Activated CD4-positive, alpha-beta T cell treated with anti-CD3 and anti-CD28 coated beads, Interleukin-2, amount 50 U/mL, for 48 hours (primary cell): ENCODE results near the gene ST8SIA2.
"Not testable (repeated sequence)": the region's sequence is repeated elsewhere in the genome, so short reads cannot be mapped to it uniquely, and the experiment has no call there.

Source experiments
- DNase-seq, 2 experiments: peaks; one replicate each; pipeline ENCODE4 v3.0.0-alpha.2; 2020

Gene ST8SIA2

DNA sequence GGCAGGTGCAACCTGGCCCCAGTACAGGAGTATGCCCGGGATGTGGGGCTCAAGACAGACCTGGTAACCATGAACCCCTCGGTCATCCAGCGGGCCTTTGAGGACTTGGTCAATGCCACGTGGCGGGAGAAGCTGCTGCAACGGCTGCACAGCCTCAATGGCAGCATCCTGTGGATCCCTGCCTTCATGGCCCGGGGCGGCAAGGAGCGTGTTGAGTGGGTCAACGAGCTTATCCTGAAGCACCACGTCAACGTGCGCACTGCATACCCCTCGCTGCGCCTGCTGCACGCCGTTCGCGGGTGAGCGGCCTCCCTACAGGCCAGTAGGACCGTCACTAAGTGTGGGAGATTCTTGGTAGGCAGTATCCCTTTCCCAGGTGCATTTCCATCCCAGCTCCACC lies 51.0 kb downstream of the ST8SIA2 start:
- DNase-seq, result no peak

DNA sequence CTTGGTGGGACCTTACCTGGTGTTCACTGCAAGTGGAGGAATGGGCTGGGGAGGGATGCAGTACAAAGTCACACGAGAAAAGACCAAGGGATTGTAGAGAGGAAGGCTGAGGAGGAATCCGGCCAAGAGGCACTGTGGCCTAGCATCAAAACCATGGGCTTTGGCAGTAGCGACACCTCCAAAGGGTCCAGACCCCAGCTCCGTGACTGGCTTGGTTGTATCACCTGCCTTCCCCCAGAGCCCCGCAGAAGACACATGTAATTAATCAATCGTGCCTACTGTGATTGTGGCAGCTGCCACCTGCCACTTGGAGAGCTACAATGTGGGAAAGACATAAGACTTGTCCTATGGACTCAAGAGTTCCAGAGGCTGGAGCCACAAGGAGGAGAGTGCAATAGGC lies 54.7 kb downstream of the ST8SIA2 start:
- DNase-seq, result no peak

GRCh38 chr15:92449476-92449875 lies 55.8 kb downstream of the ST8SIA2 start:
- DNase-seq, result no peak

DNA sequence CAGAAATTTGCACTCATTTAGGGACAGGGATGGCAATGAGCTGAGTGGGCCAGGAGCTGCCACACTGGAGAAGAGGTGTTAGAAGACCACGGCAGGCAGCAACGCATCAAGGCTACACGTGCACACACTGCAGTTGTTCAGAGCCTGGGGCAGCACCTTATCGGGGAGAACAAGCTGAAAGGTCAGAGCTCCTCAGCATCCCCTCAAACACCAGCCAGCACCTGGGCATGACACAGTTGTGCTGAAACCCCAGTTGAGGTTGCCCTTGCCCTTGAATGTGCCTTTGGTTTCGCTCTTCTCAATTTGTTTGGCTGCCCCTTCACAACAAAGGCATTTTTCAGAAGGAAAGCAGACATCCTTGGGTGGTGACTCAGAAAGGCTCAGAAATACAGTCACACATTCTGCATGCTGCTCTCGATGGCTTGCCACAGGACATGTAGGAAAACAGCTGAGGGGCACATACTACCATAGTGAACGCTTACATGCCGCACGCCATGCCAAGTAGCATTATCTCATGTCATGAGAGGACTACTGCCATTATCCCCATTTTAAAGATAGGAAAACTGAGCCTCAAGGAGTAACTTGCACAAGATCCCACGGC lies 57.6 kb downstream of the ST8SIA2 start:
- DNase-seq, result no peak

DNA sequence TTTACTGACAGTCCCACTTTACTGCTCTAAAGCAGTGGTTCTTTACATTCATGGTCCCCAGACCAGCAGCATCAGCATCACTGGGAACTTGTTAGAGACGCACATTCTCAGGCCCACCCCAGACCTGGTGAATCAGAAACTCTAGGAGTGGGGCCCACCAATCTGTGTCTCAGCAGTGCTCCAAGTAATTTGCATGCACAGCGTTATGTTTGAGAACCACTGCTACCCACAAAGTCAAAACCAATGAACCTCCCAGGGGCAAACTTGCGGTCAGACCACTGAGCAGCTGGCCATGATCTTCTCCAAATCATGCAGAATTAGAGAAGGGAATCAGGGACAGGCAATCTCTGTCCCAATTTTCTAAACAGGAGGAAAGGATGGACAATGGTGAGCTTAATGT lies 58.5 kb downstream of the ST8SIA2 start:
- no peak for DNase-seq

DNA sequence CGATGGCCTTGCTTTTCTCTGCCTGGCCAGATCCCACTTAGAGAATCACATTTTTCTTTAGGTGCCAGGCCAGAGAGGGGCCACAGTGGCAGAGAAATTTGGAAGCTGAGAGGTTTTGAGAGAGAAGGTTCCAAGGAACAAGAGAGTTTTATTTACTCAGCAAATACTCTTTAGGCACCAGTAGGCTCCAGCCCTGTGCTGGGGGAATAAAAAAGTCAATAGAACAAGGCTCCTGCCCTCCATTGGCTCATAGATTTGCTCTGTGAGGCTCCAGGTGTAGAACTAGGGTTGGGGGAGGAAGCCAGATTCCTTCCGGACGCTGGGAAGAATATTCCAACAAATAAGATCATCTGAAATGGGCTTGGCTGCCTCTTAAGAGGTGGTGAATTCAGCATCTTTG lies 59.9 kb downstream of the ST8SIA2 start:
- no peak for DNase-seq

GRCh38 chr15:92454555-92455105 lies 60.9 kb downstream of the ST8SIA2 start:
- no peak for DNase-seq

DNA sequence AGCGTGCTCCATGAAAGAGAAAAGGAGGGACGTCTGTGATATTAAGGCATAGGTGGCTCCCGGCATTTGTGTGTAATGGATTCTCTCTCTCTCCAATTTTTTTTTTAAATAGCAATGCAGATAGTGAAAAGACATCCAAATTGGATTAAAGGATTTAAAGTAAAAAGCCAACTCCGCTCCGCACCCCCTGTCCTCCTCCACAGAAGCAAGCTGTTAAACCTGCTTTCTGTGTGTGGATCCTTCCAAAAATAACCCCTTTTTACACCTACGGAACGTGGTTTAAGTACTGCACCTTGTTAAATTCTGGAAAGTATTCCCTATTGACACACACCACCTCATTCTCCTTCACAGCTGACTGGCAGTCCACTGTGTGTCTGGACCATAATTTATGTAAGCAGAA lies 61.6 kb downstream of the ST8SIA2 start:
- no peak for DNase-seq

- DNase-seq, result no peak
These were observed 63.9 kb downstream of the ST8SIA2 start for GRCh38 chr15:92457471-92458041.

GRCh38 chr15:92460023-92460422 lies 66.3 kb downstream of the ST8SIA2 start:
- no peak for DNase-seq

DNA sequence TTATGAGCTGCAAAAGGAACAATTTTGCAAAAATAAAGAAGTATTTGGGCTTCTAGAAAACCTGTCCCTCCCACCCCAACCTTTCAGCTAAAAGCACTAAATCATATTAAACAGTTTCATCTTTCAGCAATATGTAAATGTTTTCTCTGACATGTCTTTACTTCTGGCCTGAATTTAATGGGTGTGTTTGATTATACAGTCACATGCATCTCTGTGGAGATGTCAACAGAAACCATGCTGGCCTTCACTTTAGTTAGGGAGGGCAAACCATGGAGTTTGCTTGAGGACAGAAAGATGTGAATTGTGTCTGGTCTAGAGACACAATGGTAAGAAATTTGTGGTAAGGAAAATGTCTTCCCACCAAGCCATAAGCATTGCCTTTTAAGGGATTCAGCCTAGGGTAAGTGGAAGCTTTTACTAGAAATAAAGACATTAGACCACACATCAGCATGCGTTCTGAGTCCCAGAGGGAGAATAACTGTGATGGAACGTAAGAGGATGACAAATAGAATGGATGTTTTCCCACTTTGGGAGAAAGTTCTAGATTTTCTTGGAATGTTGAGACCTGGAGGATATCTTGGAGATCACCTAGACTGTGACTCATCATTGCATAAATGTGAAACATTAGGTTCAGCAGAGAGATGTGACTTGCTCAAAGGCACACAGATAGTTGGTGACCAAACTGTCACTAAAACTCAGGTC lies 68.9 kb downstream of the ST8SIA2 start:
- no peak for DNase-seq

DNA sequence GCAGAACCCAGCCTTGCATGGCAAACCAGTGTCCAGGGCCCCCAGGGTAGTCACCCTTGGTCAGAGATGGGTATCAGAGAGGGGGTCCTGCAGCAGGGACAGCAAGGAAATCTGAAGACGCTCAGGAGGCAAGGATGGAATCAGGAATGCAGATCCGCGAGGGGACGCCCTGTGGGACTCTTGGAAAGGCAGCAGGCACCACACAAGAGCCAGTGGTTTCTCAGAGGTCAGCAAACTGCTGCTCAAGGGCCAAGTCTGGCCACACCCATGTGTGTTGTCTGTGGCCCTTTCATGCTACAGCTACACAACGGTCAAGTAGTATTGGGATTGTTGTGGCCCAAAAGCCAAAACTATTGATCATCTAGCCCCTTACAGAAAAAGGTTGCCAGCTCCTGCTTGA lies 69.7 kb downstream of the ST8SIA2 start:
- DNase-seq, result no peak

DNA sequence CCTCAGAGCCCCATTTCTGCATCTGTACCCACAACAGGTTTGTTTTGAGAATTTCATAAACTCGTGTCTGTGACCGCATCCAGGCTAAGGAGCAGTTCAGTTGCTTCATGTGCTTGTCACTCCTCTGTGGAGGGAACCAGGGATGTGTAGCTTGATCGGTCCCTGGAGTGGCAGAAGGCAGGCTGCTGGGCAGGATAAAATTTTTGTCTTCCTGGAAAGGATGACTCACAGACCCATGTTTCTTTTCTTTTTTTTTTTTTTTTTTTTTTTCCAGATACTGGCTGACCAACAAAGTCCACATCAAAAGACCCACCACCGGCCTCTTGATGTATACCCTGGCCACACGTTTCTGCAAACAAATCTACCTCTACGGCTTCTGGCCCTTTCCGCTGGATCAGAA lies 70.1 kb downstream of the ST8SIA2 start:
- no peak for DNase-seq

DNA sequence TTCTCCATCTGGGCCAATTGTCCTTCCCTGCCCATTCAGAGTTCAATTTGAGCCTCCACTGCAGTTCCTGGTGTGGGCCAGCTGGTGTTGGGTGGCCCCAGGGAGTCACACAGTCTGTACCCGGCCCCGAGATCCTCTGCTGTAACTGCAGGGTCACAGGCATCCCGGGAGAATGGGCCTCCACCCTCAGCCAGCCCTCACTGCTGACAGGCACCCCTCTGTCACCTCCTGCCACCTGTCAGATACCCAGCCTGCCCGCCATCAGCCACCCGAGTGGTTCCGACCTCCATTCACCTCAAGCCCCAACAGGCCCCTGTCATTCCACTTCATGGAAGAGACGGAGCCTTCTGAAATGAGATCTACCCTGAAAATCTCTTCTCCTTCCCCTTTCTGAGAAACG lies 73.2 kb downstream of the ST8SIA2 start:
- DNase-seq, result no peak

GRCh38 chr15:92467245-92467644 lies 73.6 kb downstream of the ST8SIA2 start:
- DNase-seq, result no peak

DNA sequence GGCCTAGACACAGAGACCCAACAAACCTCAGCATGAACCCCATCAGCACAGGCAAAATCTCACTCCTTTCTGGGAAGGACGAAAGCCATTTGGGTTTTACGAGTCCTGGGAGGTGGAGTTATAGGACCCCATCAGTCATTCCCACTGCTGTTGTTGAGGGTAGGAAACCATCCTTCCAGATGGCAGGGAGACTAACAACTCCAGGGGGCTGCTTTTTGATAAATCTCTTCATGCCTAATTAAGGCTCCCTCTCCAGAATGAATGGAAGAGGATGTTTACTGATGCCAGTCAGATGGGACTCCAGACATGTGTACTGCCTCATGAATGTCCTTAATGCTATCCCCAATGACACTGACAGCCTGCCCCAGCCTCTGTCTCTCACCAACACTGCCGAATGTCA lies 75.3 kb downstream of the ST8SIA2 start:
- no peak for DNase-seq

DNA sequence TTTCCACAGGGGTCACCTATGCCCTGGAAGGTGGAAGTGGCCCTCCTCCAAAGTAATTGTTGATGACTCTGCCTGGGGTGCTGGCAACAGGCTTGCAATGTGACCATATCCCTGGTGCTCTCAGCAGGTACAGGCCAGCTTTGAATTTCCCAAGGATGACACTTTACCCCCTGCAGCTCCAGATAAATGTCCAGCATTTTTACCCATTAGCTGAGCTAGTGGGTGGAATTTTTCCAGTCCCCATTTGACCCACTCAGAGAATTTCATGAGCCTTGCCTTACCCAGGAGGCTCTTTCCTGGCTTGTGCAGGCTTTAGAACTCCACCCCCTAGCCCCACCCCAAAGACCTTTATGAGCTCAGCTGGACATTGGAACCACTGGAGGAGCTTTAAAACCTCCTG lies 77.6 kb downstream of the ST8SIA2 start:
- no peak for DNase-seq

DNA sequence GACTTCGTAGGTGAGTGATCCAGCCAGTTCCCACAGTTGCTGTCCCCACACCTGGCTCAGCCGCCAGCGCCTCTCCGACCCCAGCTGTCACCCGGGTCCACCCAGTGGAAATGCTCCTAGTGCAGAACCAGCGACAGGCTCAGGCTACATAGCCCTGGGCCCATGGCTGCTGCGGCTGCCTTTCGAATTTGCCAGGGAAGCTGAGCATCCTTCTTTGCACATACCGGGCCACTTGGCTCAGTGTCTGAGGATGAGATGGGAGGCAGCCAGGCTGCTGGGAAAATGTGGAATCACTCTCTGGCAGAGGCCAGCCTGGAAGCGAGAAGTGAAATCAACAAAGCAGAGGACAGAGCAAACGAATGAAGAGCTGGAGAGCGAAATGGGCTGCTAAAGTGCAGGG lies 80.1 kb downstream of the ST8SIA2 start:
- no peak for DNase-seq

DNA sequence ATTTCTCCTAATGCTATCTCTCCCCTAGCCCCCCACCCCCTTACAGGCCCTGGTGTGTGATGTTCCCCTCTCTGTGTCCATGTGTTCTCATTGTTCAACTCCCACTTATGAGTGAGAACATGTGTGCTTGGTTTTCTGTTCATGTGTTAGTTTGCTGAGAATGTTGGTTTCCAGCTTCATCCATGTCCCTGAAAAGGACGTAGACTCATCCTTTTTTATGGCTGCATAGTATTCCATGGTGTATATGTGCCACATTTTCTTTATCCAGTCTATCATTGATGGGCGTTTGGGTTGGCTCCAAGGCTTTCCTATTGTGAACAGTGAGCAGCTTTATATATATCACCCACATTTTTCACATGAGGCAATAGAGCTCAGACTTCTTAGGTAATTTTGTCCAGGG lies 86.0 kb downstream of the ST8SIA2 start:
- not testable (repeated sequence) for DNase-seq

GRCh38 chr15:92480361-92480760 lies 86.7 kb downstream of the ST8SIA2 start:
- DNase-seq, result no peak

DNA sequence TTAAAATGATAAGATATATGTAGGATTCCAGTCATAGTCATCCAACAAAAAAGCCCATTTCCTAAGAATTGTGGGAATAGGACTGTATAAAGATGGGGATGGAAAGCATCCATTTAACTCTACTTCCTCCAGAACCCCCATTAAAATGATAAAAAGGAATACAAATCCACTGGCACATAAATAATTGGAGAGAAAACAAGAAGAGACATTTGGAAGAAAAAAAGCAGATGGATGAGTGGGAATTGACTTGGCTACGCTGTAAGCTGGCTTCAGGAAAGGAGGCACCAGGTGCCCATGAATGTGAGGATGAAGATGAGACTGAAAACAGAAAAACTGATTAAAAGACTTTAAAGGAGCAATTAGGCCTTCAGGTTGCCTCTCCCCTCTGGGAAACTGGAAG lies 91.8 kb downstream of the ST8SIA2 start:
- DNase-seq, result no peak

DNA sequence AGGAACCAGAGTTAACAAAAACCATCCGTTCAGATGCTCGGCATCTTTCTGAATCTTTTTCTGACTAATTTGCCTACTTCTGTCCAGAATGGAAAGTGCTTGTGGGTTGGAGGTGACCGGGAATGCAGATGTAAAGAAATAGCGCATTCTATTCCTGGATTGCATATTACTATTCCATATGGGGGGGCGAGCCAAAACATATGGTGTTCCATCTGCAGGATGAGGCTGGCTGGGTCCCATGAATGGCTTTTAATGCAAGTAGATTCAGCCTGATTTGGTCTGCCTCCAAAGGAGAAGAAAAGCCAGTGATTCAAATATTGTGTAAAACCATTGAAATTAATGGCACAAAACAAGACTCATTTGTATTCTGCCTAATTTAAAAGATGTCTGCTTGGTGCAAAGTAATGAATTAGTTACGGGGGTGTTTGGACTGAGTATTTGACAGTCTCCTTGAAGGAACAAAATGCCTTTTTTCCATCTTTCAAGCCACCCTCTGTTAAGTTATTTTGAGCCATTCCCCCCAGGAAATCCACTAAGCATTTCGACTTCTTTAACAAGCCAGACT lies 99.0 kb downstream of the ST8SIA2 start:
- no peak for DNase-seq

- DNase-seq, result no peak
These were observed 101.2 kb downstream of the ST8SIA2 start for GRCh38 chr15:92494806-92495336.

- no peak for DNase-seq
These were observed 101.8 kb downstream of the ST8SIA2 start for GRCh38 chr15:92495446-92495845.
